Stimulated activated CD4-positive, alpha-beta T cell treated with anti-CD3 and anti-CD28 coated beads, Interleukin-12 subunit alpha, Interleukin-12 subunit beta, amount 100 ng/mL, for 48 hours (primary cell): ENCODE data around the gene NBR1.
"Not testable (repeated sequence)": the region's sequence is repeated elsewhere in the genome, so short reads cannot be mapped to it uniquely, and the experiment has no call there.

Source experiments
- DNase-seq, 3 donors: peaks; one replicate each; pipeline ENCODE4 v3.0.0-alpha.2; 2020; ENCODE audit warnings: low read depth in 2 of 3, low spot score in 1 of 3

The NBR1 gene

DNA sequence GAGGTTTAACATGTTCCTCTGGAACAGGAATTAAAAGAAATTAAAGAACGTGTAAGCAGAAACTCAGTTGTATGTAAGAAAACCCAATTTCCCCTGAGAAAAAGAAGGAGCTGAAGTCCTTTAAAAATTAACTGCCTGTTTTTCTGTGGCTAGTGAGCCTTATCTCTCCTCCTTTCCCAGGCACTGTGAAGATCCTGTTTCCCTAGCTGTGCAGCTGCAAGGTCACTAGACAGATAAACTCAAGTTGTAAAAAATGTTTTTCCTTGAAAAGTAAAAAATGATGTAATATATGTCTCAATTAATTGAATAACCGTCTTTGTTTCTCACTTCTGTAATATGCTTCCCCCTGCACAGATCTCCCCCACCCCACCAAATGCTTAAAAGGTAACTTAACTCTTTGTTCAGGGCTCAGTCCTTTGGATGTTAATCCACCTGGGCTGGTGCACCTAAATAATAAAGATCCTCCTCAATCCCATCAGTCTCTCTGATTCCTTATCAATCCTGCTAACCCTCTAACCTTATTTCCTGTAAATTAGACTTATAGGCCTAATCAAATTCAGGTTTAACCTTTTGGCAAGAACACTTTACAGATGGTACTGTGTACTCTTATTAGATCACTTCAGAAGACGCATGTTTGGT is 17.7 kb upstream of the NBR1 start:
- DNase-seq: not testable (repeated sequence)

DNA sequence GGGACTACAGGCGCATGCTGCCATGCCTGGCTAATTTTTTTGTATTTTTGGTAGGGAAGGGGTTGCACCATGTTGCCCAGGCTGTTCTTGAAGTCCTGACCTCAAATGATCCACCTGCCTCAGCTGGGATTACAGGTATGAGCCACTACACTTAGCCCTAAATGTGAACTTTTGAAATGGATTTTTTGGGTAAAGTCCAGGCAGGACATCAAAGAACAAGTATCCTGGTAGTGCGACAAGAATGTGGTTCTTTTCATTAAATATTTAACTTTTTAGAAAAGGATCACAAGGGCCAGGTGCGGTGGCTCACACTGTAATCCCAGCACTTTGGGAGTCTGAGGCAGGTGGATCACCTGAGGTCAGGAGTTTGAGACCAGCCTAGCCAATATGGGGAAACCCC is 15.3 kb upstream of the NBR1 start:
- DNase-seq: no peak

DNA sequence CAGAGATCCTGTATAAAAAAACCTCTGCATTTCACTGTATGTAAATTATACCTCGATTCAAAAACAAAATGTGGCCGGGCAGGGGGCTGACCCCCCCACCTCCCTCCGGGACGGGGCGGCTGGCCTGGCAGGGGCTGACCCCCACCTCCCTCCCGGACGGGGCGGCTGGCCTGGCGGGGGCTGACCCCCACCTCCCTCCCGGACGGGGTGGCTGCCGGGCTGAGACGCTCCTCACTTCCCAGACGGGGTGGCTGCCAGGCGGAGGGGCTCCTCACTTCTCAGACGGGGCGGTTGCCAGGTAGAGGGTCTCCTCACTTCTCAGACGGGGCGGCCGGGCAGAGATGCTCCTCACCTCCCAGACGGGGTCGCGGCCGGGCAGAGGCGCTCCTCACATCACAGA is 11.8 kb upstream of the NBR1 start:
- not testable (repeated sequence) for DNase-seq

DNA sequence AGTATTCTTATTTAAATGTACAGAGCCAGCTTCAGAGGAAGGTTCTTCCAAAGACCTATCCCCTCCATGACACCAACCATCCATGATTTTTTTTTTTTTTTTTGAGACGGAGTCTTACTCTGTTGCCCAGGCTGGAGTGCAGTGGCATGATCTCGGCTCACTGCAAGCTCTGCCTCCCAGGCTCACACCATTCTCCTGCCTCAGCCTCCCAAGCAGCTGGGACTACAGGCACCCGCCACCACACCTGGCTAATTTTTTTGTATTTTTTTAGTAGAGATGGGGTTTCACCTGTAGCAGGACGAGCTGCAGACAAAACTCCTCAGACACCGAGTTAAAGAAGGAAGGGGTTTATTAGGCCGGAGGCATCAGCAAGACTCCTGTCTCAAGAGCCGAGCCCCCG is 11.1 kb upstream of the NBR1 start:
- not testable (repeated sequence) for DNase-seq

DNA sequence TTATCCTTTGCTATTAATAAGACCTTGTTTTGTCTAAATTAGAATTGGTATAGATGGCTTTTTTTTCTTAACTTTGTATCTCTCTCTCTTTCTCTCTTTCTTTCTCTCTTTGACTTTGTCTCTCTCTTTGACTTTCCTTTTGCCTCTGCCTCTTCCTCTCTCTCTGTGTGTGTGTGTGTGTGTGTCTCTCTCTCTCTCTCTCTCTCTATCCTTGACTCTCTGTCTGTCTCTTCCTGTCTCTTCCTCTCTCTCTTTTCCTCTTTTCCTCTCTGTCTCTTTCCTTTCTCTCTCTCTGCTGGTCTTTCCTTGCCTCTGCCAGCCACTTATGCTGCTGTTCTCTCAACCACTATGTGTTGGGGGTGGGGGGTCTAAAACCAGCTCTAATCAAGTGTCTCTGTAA is 5.0 kb upstream of the NBR1 start:
- not testable (repeated sequence) for DNase-seq

DNA sequence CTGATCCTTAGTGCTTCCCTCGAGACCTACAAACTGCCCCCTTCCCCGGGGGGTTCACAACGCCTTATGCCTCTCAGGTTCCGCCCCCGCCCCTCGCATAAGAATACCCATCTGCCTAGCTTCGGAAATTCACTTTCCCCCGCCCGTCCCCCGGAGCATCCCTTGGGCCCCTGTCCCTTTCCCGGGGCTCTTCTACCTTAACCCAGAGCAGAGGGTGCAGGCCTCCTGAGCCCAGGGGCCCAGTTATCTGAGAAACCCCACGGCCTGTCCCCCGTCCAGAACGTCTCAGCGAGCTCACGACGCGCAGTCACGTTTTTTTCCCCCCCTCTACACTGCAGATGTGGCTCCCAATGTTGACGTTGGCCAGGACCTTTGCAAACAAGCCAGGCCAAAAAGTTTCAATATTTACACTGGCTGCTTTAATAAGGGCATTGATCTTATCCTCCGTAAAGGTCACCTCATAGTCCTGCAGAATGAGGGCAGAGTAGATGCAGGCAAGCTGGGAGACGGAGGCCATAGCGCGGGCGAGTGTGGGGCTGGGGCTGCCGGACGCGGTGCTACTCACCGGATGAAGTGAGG is 1.4 kb upstream of the NBR1 start:
- DNase-seq: peak in 1 of 3 donors; percentile 2

DNA sequence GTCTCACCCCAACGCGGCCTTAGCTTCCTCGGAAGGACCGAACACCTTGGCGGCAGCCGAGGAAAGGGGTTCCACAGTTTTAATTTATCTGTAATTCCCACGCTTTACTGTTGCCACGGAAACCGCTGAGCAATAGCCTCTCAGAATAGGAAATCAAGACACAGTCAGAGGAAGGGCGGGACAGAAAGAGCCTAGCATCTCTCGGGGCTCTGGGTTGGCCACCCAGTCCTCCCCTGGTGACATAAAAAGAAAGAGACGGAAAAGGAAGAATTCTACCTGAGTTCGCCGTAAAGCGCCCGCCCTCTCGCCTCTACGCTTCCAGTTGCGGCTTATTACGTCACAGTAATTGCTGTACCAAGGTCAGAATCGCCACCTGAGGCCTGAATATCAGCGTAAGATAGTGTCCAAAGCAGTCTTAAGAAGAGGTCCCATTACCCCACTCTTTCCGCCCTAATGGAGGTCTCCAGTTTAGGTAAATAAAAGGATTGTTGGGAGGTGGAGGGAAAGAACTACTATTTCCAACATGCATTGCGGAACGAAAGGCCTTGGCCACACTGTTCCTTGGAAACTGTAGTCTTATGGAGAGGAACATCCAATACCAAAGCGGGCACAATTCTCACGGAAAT is 761 bp upstream of the NBR1 start:
- peak; percentile 80 to 84 (median 82) for DNase-seq

DNA sequence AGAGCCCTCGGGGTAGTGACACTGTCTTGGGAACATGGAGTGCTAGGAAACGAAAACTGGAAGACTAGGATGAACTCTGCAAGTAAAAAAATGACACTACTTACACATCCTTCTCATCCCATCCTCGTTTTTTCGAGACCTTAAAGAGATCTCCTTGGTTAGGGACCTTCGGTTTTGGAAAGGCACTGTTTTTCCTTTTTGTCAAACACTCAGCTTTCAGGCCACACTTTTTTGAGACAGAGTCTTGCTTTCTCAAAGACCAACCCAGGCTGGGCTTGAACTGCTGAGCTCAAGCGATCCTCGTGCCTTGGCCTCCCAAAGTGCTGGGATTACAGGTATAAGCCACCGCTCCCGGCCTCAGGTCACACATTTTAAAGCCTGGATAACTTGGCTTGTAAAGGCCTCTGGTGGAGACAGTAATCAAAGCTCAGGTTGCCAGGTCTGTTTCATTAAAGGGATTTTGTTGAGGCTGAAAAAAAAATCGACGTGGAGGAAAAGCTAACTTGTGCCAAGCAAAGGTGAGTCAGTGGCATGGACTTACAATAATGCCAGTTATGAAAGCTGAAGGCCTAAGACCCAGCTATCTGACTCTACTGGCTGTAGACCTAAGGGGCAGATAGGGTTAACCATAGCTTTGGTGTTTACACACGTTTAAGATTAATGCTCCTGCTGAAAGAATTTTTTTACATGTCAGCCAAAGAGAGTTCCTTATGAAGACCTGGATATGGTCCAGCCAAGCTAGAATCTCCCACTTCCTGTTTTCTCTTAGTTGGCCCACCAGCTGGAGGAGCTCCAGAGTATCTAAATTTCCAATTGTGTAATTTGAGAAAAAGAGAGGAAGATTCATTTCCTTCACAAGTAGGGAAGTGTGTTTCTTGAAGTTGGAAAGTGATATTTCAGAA is 823 bp downstream of the NBR1 start:
- no peak for DNase-seq

DNA sequence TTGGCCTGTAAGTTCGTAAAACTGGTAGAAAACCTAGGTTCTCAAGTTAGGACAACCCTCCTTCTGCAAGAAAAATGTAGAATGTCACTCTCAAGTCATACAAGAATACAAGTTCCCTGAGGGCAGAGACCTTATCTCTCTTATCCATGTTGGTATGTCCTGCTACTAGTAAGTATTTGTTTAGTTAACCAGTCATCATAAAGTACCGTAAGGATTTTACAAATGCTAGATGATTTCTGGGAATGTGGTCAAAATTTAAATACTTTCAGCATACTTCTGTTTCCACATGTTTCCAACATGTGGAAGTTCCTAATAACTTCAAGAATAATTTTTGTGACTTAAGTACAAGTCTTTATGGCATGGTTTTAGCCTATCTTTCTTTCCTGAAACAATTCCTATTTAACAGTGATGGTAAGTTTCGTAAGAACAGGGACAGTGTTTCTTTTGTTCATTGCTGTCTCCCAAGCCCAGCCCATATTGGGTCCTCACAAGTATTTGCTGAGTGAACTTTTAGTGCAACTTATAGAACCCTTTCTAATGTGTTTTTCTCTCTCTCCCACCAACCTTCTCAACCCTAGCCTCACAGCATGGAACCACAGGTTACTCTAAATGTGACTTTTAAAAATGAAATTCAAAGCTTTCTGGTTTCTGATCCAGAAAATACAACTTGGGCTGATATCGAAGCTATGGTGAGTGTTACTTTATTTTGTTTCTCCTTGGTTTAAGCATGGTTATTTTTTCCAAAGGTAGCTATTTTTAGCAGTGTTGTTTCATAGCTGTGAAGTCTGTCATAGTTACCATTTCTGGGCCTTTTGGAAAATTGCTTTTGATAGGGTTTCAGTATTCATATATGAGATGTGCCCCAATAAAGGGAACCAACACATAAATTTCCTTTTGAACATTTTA is 4.5 kb downstream of the NBR1 start:
- no peak for DNase-seq

DNA sequence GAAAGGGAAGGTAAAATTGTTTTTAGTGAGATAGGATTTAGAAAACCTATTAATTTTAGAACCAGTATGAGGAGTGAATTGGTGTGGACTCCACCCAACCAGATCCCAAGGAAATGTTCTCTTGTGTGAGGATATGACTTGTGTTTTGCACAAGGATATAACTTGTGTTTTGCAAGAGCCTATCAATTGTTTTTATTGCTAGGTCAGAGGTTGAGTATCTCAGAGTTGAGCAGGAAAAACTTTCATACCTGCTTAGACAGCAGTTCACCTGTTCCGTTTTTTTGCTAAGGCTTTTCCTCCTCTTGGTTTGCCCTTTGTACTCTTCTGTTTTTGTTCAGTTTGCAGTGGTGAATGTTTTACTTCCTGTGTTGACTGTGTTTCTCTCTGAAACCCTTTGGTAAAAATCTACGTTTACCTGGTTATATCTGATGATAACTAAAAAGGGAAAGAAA is 5.1 kb downstream of the NBR1 start:
- no peak for DNase-seq

DNA sequence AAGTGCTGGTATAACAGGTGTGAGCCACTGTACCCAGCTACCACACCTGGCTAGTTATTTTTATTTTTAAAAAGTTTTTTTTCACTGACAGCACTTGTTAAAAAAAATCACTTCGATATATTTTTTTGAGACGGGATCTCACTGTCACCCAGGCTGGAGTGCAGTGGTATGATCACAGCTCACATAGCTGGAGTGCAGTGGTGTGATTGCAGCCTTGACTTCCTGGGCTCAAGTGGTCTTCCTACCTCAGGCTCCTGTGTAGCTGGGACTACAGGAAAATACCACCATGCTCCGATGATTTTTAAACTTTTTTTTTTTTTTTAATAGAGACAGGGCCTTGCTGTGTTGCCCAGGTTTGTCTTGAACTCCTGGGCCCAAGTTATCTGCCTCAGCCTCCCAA is 12.9 kb downstream of the NBR1 start:
- DNase-seq: no peak

DNA sequence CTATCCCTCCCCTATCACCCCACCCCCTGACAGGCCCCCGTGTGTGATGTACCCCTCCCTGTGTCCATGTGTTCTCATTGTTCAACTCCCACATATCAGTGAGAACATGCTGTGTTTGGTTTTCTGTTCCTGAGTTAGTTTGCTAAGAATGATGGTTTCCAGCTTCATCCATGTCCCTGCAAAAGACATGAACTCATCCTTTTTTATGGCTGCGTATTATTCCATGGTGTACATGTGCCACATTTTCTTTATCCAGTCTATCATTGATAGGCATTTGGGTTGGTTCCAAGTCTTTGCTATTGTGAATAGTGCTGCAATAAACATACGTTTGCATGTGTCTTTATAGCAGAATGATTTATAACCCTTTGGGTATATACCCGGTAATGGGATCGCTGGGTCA is 15.6 kb downstream of the NBR1 start:
- not testable (repeated sequence) for DNase-seq

DNA sequence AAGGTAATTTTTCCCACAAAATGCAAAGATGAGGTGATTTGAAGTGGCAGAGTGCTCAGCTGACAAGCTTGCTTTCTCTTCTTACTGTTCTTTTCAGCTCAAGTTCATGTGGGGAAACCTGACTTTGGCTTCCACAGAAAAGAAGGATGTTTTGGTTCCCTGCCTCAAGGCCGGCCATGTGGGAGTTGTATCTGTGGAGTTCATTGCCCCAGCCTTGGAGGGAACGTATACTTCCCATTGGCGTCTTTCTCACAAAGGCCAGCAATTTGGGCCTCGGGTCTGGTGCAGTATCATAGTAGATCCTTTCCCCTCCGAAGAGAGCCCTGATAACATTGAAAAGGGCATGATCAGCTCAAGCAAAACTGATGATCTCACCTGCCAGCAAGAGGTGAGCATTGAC is 22.2 kb downstream of the NBR1 start:
- no peak for DNase-seq

DNA sequence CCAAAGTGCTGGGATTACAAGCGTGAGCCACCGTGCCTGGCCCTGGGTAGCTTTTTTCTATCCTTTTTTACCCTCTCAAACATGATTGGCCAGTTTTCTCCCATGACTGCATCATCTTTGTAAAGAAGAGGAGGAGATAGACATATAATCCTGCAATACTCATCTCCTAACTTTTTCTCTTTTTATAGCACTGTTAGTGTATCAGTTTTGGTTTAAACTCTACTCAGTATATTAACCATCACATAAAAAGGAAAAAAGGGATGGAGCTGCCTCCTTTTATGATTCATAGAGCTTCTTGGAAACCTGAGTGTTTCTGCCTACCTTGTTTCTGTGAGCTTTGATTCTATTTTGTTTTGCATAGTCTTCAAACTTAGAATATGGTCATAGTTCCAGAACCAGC is 28.6 kb downstream of the NBR1 start:
- DNase-seq: no peak

DNA sequence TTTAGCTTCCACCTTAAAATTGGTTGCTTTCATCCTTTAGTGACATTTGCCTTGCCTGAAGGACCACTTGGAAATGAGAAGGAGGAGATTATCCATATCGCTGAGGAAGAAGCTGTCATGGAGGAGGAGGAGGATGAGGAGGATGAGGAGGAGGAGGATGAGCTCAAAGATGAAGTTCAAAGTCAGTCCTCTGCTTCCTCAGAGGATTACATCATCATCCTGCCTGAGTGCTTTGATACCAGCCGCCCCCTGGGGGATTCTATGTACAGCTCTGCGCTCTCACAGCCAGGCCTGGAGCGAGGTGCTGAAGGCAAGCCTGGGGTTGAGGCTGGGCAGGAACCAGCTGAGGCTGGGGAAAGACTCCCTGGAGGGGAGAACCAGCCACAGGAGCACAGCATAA is 29.1 kb downstream of the NBR1 start:
- no peak for DNase-seq

DNA sequence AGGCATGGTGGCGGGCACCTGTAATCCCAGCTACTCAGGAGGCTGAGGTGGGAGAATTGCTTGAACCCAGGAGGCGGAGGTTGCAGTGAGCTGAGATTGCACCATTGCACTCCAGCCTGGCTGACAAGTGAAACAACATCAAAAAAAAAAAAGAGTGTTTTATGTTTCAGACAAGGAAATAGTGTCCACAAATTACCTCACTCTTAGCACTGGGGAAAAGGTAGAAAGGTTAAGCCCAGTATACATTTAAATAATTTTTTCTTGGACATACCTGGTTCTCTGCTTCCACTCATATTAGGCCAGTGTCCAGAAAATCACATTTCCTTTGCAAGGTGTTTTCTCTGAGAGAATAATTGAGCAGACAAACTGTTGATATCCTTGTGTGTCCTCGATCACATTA is 32.0 kb downstream of the NBR1 start:
- DNase-seq: not testable (repeated sequence)

DNA sequence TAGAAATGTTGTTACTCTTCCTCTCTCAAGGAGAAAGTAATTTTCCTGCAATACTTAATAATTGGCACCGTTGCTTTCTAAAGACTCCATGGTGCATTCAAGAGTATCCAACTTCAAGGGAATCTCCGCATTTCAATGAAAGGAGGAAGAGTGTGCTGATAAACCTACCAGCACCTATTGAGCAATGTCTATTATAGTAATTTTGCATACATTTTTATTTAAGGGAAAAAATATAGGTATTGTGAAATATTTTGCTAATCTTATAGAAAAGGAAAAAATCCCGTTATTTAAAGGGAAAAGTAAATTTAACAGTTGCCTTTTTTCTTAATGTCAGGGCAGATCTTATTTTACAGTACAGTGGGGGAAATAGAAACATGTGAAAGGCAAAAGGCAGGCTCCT is 39.6 kb downstream of the NBR1 start:
- DNase-seq: no peak

DNA sequence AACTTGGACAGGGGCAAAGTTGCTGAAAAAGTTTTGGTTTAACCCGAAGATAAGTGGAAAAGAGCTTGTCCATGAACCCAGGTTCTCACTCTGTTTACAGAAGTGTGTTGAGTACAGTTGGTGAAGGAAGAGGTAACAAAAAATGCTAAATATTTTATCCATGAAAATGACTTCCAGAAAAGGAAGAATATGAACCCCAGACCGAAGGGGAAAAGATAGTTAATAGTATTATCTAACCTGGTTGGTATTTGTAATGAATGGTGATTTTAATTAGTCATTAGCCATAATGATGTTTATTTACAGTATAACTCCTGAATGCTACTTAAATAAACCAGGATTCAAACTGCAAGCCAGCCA is 40.1 kb downstream of the NBR1 start:
- DNase-seq: no peak

DNA sequence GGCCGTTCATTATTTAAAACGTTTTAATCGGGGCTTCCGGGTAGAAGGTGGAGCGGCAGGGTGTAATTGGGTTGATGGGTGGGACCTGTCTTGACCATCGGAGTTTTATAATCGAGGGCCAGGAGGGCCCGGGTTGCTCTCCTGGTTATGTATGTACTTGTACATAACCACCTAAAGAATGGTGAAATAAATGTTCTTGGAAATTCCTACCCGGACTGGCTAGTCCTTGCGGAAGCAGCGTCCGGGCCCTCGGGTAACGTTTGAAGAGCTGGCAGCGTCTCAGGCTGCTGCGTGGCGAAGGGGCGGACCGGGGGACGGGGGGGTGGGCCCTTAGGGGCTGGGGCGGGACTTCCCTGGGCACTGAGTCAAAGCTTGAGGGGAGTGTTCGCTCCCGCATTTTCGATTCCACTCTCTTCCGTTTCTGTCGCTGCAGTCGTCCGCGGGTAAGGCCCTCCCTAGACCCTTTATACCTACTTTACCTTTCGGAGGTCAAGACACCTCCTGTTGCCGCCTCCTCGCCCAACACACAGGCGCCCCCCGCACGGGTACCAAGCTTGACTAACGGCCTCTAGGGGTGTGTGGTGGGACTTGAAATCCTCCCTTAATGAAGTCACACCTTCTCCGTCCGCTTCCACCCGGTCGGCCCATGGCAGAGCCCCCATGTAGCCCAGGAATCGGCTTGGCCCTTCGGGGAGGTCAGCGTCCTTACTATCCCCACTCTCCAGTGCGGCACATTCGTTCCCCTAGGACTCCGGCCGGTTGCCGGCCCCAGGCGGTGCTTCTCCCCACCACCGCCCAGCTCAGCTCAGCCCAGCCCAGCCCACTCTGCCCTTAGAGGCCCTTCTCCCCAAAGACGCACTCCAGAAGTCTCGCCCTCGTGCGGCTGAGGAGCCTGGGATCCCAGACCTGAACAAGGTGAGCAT is 40.7 kb downstream of the NBR1 start, which contains the start of gene TMEM106A:
TSS of gene TMEM106A (plus strand) at position 396 of the 923 bp plus-strand sequence. CDS start 1,167 bp downstream, outside the sequence.
- DNase-seq: peak; percentile 52 to 67 (median 58)
